CD4-positive, alpha-beta T cell treated with Interleukin-21 for 1 hour (primary cell): ENCODE results near the gene PRRC2C.
"Not testable (repeated sequence)": the region's sequence is repeated elsewhere in the genome, so short reads cannot be mapped to it uniquely, and the experiment has no call there.

ENCODE experiments used
- DNase-seq: peaks from one replicate; pipeline ENCODE4 v3.0.0-alpha.2; 2020

PRRC2C gene

DNA sequence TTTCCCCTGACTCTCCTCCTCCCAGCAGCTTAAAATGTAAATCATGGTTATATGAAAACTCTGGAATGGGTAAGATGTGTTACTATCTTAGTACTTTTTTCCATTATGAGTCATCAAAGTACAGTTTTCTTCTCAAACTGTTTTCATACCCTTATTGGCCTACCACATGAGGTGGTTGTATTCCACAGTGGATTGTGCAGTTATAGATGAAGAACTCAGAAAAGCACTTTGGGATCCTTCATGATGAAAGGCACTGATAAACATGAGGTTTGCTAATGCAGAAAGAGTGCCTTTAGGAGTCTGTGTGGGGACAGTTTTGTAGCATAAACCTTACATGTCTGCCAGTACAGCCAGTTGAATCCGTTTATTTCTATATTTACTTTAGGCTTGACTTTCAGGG, 104.7 kb downstream of the PRRC2C start:
- no peak for DNase-seq

- DNase-seq, result no peak
Observed at GRCh38 chr1:171595324-171595723, 110.0 kb downstream of the PRRC2C start.

- DNase-seq, result no peak
Observed at GRCh38 chr1:171596119-171596518, 110.8 kb downstream of the PRRC2C start.

DNA sequence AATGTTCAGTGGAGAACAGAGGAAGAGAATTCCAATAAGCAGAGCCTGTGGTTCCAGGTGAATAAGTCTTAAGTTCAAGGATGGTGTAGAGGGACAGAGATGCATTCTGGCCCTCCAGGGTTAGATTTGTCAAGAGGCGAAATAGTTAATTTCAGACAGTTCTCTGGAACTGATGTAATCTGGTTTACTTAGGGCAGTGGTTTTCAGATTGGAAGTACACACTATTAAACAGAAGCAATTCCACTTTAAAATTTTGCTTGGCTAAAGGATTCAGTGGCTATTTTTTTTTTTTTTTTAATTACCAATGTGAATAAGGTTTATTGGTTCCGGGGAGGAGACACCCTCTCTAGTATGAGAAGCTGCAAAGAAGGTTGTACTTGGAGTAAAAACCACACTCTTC, 111.4 kb downstream of the PRRC2C start:
- DNase-seq, result no peak

DNA sequence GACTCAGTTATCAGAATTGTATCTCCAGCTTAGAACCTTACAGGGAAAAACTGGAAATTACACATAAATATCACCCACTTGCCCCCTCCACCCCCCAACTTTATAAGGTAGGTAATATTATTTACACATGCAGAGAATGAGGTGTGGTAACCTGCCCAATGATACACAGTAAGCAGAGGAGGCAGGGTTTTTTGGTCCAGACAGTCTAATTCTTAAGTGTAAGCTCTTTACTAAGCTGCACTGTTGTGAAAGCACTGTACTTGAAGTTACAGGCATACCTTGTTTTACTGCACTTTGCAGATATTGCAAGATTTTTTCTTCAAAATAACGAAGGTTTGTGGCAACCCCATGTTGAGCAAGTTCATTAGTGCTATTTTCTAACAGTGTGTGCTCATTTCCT, 111.9 kb downstream of the PRRC2C start:
- no peak for DNase-seq

- not testable (repeated sequence) for DNase-seq
Observed at GRCh38 chr1:171600310-171600709, 115.0 kb downstream of the PRRC2C start.

- DNase-seq, result no peak
Observed at GRCh38 chr1:171600862-171601261, 115.5 kb downstream of the PRRC2C start.

- not testable (repeated sequence) for DNase-seq
Observed at GRCh38 chr1:171603042-171603441, 117.7 kb downstream of the PRRC2C start.

- DNase-seq, result no peak
Observed at GRCh38 chr1:171606402-171606941, 121.1 kb downstream of the PRRC2C start.

- DNase-seq, result no peak
Observed at GRCh38 chr1:171610385-171610784, 125.1 kb downstream of the PRRC2C start.

GRCh38 chr1:171611306-171611705, 126.0 kb downstream of the PRRC2C start:
- no peak for DNase-seq

GRCh38 chr1:171613282-171613681, 128.0 kb downstream of the PRRC2C start:
- DNase-seq, result no peak

DNA sequence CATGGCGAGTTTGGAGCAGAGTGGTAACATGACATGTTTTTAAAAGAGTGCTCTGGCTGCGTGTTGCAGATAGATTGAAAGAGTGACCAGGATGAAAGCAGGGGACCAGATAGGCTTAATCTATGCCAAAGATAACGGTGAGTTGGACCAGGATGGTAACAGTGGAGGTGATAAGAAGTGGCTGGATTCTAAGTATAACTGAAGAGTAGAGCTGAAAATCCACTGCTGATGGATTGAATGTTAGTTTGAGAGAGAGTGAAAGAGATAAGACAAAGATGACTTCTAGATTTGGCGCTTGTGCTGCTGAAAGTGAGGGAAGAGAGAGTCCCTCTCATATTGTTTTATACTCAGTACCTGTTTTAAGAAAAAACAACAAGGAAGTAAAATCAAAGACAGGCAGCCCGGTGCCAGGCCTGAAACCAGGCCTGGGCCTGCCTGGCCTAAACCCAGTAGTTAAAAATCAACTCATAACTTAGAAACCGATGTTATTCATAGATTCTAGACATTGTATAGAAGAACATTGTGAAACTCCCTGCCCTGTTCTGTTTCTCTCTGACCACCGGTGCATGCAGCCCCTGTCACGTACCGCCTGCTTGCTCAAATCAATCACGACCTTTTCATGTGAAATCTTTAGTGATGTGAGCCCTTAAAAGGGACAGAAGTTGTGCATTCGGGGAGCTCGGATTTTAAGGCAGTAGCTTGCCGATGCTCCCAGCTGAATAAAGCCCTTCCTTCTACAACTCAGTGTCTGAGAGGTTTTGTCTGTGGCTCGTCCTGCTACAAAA, 130.0 kb downstream of the PRRC2C start:
- DNase-seq, result not testable (repeated sequence)

- no peak for DNase-seq
Observed at GRCh38 chr1:171616586-171616985, 131.3 kb downstream of the PRRC2C start.

DNA sequence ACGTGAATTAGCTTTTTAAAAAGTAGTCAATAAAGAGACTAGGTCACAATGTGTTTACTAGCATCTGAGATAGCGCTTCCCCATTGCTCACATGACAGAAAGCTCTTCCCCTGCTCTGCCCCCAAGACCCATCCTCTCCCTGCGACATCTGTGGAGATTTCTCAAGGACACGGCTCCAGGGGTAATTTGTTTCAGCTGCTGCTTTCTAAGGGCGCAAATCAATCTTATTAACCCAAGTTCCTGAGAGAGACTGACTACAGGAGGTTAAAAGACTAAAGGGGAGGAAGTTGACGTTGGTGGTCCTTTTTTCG, 136.8 kb downstream of the PRRC2C start, which contains the start of gene MYOCOS:
Gene MYOCOS, plus strand, starts transcription at position 92 of the 311 bp plus-strand sequence. CDS start 1,641 bp downstream, outside the sequence.
- DNase-seq, result no peak

DNA sequence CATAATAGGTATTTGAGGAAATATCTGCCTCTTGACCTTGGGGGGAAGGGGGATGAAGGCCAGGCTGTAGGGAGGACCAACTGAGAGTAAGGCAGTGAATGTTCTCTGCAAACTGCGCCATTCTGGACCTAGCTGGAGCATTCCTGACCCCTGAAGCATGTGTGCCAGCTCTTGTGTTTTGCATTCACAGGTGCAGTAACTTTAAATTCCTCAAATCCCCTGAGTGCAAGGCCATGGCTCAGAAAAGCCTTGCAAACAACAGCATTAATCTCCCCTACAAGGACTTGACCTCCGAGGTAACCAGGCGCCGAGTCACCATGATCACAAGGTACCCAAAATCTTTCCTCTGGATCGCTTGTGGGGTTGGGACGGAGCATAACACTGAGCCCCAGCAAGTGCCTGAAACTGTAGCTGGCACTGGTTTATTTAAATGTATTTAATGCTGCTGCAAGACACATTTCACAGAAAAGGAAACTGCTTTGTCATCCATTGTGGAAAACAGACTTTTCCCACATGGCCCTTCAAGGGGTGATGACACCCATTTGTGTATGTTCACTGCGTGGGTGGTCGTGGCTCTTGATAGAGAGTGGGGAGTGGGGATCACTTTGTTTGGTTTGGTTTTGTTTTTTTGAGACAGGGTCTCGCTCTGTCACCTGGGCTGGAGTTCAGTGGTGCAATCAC, 138.5 kb downstream of the PRRC2C start:
- no peak for DNase-seq

DNA sequence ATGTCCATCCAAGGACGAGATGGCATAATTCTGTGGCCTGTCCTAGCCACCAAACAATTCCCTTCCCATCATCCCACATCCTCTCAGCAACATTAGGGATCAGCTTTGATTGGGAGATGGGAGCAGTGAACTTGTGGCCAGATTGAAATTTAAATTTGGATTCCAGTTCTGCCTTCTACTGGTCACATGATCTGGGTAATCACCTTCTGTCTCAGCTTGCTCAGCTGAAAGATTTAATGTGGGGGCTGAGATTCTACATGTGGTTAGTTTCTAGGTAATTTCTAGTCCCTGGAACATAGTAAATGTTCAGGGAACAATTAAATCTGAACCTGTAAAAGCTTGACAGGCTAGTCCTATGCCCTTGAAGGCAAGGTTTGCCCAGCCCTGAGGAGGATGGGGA, 139.9 kb downstream of the PRRC2C start:
- no peak for DNase-seq

DNA sequence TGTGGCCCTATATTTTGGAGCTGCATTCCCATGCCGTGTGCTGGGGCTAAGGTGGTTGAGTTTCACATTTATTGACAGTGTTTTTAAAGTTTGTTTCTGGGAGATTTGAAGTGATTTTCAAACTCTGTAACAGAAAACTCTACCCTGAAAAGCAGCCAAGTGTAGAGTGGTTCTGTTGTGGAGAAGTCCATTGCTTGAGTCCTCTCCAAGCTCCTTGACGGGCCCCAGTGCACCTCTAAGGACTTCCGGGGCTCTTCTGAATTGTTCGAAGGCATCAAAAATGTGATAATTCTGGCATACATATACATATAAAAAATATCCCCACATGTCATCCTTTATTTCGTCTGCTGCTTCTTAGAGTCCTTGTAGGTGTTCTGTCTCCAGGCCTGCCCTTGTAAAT, 141.7 kb downstream of the PRRC2C start:
- DNase-seq, result no peak

- no peak for DNase-seq
Observed at GRCh38 chr1:171628225-171628624, 142.9 kb downstream of the PRRC2C start.

GRCh38 chr1:171635661-171636060, 150.3 kb downstream of the PRRC2C start:
- DNase-seq, result no peak

DNA sequence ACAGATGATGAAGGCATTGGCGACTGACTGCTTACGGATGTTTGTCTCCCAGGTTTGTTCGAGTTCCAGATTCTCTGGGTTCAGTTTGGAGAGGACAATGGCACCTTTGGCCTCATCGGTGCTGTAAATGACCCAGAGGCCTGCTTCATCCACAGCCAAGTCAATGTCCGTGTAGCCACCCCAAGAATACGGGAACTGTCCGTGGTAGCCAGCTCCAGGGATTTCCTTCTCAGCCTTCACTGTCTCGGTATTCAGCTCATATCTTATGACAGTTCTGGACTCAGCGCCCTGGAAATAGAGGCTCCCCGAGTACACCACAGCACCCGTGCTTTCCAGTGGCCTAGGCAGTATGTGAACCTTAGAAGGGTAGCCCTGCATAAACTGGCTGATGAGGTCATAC, 150.8 kb downstream of the PRRC2C start:
- no peak for DNase-seq

- DNase-seq, result no peak
Observed at GRCh38 chr1:171637928-171638576, 152.7 kb downstream of the PRRC2C start.

GRCh38 chr1:171640225-171640624, 154.9 kb downstream of the PRRC2C start:
- no peak for DNase-seq
